GM21390 (cell line): ENCODE measurements around the gene SH2D3C.
"Not testable (repeated sequence)": the region's sequence is repeated elsewhere in the genome, so short reads cannot be mapped to it uniquely, and the experiment has no call there.

Experiments
- ATAC-seq: cut with Tn5 transposase; IDR thresholded peaks from one replicate; pipeline ENCODE4 v1.9.1; 2021; ENCODE audit not compliant: unreplicated experiment

The SH2D3C gene

GRCh38 chr9:127767909-127768331 is 10.5 kb downstream of the SH2D3C start:
- ATAC-seq, result no peak

- ATAC-seq, result no peak
These were observed 11.1 kb downstream of the SH2D3C start for GRCh38 chr9:127767410-127767809.

GRCh38 chr9:127765418-127765817 is 13.0 kb downstream of the SH2D3C start:
- no peak for ATAC-seq

- no peak for ATAC-seq
These were observed 14.5 kb downstream of the SH2D3C start for GRCh38 chr9:127763918-127764384.

GRCh38 chr9:127762111-127762676 is 16.3 kb downstream of the SH2D3C start:
- ATAC-seq, result no peak

- ATAC-seq, result no peak
These were observed 16.9 kb downstream of the SH2D3C start for GRCh38 chr9:127761491-127761956.

- no peak for ATAC-seq
These were observed 17.4 kb downstream of the SH2D3C start for GRCh38 chr9:127761061-127761460.

- no peak for ATAC-seq
These were observed 19.6 kb downstream of the SH2D3C start for GRCh38 chr9:127758843-127759242.

GRCh38 chr9:127756776-127757175 is 21.7 kb downstream of the SH2D3C start:
- not testable (repeated sequence) for ATAC-seq

GRCh38 chr9:127756233-127756632 is 22.2 kb downstream of the SH2D3C start:
- ATAC-seq, result no peak

GRCh38 chr9:127755061-127756060 is 23.1 kb downstream of the SH2D3C start:
- ATAC-seq, result no peak

- no peak for ATAC-seq
These were observed 24.1 kb downstream of the SH2D3C start for GRCh38 chr9:127754099-127755060.

GRCh38 chr9:127753622-127754021 is 24.8 kb downstream of the SH2D3C start:
- ATAC-seq, result no peak

GRCh38 chr9:127753148-127753547 is 25.3 kb downstream of the SH2D3C start:
- no peak for ATAC-seq

- no peak for ATAC-seq
These were observed 27.0 kb downstream of the SH2D3C start for GRCh38 chr9:127751269-127752054.

GRCh38 chr9:127749090-127749787 is 29.2 kb downstream of the SH2D3C start:
- ATAC-seq, result no peak

GRCh38 chr9:127746959-127747569 is 31.4 kb downstream of the SH2D3C start:
- no peak for ATAC-seq

GRCh38 chr9:127744398-127745110 is 33.9 kb downstream of the SH2D3C start:
- ATAC-seq, result no peak
